HFF-Myc (cell line): ENCODE data around the gene PAX5.
A peak's percentile ranks its signal among the peaks of the same experiment; 100 is the strongest.

Experiments used
- DNase-seq: peaks from one replicate; pipeline ENCODE4 v3.0.0-alpha.2; 2011; ENCODE audit warnings: low read depth; ENCODE audit errors: extremely low read depth
- H3K4me3 ChIP-seq: replicated peaks from 2 replicates; pipeline ENCODE4 v1.5.1; 2011; ENCODE audit warnings: low read depth, mild to moderate bottlenecking, control low read depth, low read length
- TF ChIP-seq, protein P1 (sequence below): IDR thresholded peaks from 2 replicates; pipeline ENCODE4 v1.5.1; 2012; ENCODE audit warnings: mild to moderate bottlenecking, low read depth, low read length, control low read depth; ENCODE audit errors: missing control alignments

PAX5 gene

DNA sequence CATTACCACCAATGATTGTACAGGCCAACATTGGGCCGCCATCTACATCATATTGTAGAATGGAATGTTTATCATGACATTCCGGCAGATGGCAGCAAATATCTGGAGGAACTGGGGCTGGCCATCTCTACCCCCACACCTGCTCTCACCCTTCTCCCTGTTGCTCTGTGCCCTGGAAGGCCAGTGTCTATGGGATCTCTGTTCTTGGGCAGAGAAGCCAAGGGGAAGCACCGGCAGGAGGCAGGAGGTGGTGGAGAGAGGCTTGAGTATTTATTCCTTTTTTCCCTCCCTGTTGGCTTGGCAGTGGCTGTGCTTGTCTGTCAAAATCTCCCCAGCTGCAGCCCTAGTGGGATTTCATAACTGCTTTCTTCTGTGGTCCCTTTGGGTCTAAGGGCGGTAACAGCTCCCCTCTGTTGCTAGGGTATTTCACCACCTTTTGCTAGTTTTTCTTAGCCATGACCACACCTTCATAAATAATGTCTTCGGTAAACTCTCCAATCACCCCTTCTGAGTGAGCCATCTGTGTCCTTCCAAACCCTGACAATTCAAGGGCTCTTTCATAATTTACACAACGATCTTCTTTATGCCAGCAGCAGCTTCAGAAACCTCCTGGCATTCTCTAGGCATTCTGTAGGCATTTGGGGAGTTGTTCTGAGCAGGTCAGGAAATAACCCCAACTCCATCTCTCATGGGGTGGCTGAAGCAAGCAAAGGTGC, 235.6 kb downstream of the PAX5 start:
- no peak overlapping the region for H3K4me3 ChIP-seq
- no peak for DNase-seq
- TF ChIP-seq, protein P1, sequence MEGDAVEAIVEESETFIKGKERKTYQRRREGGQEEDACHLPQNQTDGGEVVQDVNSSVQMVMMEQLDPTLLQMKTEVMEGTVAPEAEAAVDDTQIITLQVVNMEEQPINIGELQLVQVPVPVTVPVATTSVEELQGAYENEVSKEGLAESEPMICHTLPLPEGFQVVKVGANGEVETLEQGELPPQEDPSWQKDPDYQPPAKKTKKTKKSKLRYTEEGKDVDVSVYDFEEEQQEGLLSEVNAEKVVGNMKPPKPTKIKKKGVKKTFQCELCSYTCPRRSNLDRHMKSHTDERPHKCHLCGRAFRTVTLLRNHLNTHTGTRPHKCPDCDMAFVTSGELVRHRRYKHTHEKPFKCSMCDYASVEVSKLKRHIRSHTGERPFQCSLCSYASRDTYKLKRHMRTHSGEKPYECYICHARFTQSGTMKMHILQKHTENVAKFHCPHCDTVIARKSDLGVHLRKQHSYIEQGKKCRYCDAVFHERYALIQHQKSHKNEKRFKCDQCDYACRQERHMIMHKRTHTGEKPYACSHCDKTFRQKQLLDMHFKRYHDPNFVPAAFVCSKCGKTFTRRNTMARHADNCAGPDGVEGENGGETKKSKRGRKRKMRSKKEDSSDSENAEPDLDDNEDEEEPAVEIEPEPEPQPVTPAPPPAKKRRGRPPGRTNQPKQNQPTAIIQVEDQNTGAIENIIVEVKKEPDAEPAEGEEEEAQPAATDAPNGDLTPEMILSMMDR = no peak

DNA sequence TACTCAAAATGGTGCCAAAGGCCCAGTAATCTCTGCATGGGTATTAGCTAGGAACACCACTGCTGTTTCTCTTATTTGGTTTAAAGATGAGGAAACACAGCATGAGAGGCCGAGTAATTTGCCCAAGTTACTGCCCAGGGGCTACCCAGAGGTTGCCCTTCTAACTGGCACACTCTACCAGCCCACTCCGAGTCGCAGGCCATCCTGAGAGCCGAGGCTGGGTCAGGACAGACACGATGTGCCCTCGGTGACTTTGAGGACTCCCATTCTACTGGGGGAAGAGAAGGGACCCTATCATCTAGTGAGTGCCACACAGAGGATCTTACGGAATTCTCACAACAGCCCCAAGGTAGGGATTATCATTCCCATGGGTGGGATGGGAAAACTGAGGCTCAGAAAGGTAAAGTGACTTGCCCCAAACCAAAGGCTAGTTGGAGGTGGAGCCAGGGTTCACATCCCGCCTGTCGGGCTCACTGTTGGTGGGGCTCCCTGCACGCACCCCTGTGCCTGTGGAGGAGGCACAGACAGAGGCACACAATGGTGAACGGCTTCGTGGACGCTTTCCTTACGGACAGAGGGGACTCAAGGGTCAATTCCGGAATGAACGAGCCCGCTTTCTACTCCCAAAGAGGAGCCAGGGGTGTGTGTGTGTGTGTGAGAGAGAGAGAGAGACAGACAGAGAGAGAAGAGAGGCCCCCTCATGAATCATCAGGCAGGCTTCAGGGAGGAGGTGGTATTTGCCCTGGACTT, 236.4 kb downstream of the PAX5 start:
- no peak overlapping the region for H3K4me3 ChIP-seq
- no peak for DNase-seq
- TF ChIP-seq, protein P1 = no peak

DNA sequence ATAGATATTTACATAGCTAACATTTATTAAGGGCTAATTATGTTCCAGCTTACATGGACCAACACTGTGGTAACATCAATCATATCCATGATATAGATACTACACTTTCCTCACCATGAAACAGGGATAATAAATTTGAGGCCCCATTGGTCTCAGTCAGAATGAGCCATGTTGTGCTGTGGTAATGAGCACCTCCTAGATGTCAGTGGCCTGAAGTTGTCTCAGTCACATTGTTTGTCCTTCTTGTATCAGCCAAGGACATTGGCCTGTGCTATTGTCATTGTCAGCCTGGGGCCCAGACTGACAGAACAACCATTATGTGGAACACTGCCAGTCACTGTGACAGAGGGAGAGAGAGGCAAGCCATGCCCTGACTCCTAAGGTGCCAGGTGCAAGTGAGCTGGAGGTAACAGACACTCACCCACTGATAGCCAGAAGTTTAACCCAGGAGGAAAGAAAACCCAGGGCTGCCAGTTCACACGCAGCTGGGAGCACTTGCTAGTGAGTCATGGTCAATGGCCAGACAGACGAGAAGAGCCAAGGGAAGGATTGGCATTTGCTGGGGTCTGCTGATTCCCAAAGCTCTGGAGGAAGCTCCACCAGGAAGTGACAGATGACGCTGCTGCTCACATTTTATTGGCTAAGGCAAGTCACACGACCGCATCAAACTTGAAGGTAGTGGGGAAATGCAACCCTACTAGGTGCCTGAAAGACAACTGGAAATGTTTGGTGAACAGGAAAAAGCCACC, 237.2 kb downstream of the PAX5 start:
- no peak overlapping the region for H3K4me3 ChIP-seq
- no peak for DNase-seq
- TF ChIP-seq, protein P1 = no peak

DNA sequence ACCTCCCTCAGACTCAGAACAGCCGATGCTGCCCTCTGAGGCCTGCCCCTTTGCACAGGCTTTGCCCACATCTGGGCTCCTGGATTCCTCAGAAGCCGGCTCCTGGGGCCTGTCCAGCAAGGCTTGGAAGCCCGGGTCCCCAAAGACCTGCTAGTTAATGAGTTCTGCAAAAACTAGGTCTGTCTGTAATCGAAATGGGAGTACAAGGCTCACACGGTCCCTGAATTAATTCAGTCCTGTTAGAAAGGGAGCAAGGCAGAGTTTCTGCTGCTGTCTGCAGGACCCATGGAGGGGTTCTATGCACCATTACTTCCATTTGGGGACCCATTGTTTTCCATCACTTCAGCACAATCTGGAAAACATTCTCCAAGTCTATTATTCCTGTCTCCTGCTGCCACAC, 239.6 kb downstream of the PAX5 start:
- TF ChIP-seq, protein P1 = no peak
- no peak for DNase-seq
- H3K4me3 ChIP-seq = no peak overlapping the region

DNA sequence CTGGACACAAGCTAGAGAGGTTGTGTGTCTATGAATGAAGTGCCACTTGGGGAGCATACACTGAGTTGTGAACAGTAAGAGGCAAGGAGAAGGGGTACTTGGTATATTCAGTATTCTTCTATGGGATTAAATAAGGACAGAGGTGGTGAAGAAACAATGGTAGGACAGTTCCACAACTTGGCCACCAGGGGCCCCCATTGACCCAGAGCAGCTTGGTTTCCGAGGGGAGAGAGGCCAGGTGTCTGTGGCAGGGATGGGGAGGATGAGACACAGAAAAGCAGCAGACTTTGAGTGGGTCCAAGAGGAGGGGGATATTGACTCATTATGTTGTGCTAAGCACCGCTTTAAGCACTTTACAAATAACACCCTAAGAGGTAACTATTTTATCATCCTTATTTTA, 240.8 kb downstream of the PAX5 start:
- H3K4me3 ChIP-seq = no peak overlapping the region
- TF ChIP-seq, protein P1 = peak; percentile 34
- DNase-seq = no peak

DNA sequence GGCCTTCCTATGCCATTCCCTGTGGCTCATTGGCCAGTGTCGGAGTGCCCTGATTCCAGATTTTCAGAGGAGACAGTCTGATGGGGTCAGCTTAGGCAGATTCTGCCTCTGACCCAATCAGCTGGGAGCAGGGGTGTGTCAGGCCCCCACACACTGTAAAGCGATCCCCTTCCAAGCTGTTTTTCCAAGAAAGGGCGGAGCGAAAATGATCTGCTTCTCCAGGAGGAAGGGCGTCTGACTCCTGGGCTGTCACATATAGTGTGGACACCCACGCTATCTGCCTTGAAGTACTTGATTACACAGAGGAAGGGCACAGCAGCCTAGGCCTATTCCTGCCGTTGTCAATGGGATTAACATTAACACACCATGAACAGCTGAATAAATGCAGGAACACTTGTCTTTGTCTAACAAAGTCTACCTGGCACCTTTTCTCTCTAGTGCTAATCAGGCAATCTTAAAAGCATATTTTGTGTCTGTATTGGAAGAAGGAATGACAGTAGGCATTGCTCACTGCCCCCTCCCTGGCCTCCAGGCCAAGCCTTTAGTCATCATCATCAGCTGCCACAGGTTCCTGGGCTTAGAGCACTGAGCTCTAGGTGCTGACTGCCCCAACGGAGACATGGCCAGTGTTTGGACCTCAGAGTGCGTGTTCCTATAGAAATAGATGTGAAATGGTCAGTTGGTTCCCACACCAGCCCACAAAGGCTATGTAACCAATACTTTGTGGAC, 242.7 kb downstream of the PAX5 start:
- no peak for DNase-seq
- H3K4me3 ChIP-seq = no peak overlapping the region
- TF ChIP-seq, protein P1 = no peak
